Activated CD8-positive, alpha-beta memory T cell treated with anti-CD3 and anti-CD28 coated beads, Interleukin-2, amount 10 ng/mL, durations not matched to agents 7 days and 5 days (primary cell): ENCODE results near the gene TRIM71. TPM values are rescaled to one million over a fixed set of nuclear protein-coding genes. Genes with fewer than 3 reads are reported as not detected.
A peak's percentile ranks its signal among the peaks of the same experiment; 100 is the strongest.
"Not testable (repeated sequence)": the region's sequence is repeated elsewhere in the genome, so short reads cannot be mapped to it uniquely, and the experiment has no call there.

Experiments
- ATAC-seq: fragments of 150-1000 bp; cut with Tn5 transposase; one replicate; pipeline ENCODE4 v1.10.0; 2021; ENCODE audit warnings: moderate library complexity
- CTCF ChIA-PET: fragments of 350-600 bp; sonication (Branson Sonifier 250); formaldehyde crosslinking; loops from one replicate; lab custom pipeline; 2021; ENCODE audit warnings: antibody characterized with exemption; lab: Charles Lee
- DNase-seq: peaks from one replicate; pipeline ENCODE4 v3.0.0-alpha.2; 2020
- H3K27ac Mint-ChIP-seq: one replicate; pipeline ENCODE4 v1.8.0; 2021; ENCODE audit warnings: mild to moderate bottlenecking, mixed read lengths
- H3K27me3 Mint-ChIP-seq: one replicate; pipeline ENCODE4 v1.8.0; 2021; ENCODE audit warnings: mixed read lengths
- H3K36me3 Mint-ChIP-seq: one replicate; pipeline ENCODE4 v1.8.0; 2021; ENCODE audit warnings: mild to moderate bottlenecking, mixed read lengths
- H3K4me1 Mint-ChIP-seq: one replicate; pipeline ENCODE4 v1.8.0; 2021; ENCODE audit warnings: mixed read lengths
- H3K4me3 Mint-ChIP-seq: one replicate; pipeline ENCODE4 v1.8.0; 2021; ENCODE audit warnings: mild to moderate bottlenecking, moderate library complexity, mixed read lengths
- H3K9me3 Mint-ChIP-seq: one replicate; pipeline ENCODE4 v1.8.0; 2022; ENCODE audit warnings: low read depth, mixed read lengths
- total RNA-seq, 2 experiments: library from RNA; stranded (reverse); gene quantifications; one replicate each; pipeline ENCODE4 v1.2.3, GENCODE V29; 2021

Gene TRIM71
- total RNA-seq, 2 experiments from 2014 or later = 0.09 TPM; not detected in 1

GRCh38 chr3:32897001-32897601, 79.3 kb downstream of the TRIM71 start:
- no peak overlapping the region for H3K27ac Mint-ChIP-seq
- H3K9me3 Mint-ChIP-seq = no peaks in the 10 kb centered on the region
- no peaks in the 10 kb centered on the region for H3K36me3 Mint-ChIP-seq
- CTCF ChIA-PET = interaction anchor here (0.5 to 1.3 kb wide), 3 partner anchors 27 to 161 kb away, joined by 3 read pairs; no protein-coding TSS in a partner anchor
- peaks cover 81% of the 10 kb centered on the region for H3K27me3 Mint-ChIP-seq
- DNase-seq (no peak), ATAC-seq (no peak)
- H3K4me1 Mint-ChIP-seq = peaks cover 8% of the 10 kb centered on the region
- H3K4me3 Mint-ChIP-seq = no peak overlapping the region

GRCh38 chr3:32897981-32898623, 80.3 kb downstream of the TRIM71 start:
- CTCF ChIA-PET = no interaction called here
- no peak overlapping the region for H3K27ac Mint-ChIP-seq
- no peaks in the 10 kb centered on the region for H3K36me3 Mint-ChIP-seq
- H3K27me3 Mint-ChIP-seq = peaks cover 77% of the 10 kb centered on the region
- H3K9me3 Mint-ChIP-seq = no peaks in the 10 kb centered on the region
- DNase-seq = no peak
- no peak overlapping the region for H3K4me3 Mint-ChIP-seq
- H3K4me1 Mint-ChIP-seq = peaks cover 7% of the 10 kb centered on the region
- ATAC-seq = no peak

DNA sequence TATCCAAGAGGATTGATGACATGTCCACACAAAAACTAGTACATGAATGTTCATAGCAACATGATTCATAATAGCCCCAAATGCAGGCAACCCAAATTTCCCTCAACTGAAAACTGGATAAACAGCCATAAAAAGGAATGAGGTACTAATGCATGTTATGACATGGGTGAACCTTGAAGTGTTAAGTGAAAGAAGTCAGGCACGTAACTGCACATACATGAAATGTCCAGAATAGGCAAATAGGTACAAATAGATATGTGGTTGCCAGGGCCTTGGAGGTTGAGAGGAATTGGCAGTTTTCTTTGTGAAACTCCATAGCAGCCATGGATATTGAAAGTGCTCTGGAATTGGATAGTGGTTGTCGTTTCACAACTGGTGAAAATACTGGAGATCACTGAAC, 81.5 kb downstream of the TRIM71 start:
- CTCF ChIA-PET = no interaction called here
- ATAC-seq (no peak), DNase-seq (no peak)
- Mint-ChIP-seq H3K27ac (no peak overlapping the region), H3K9me3 (no peaks in the 10 kb centered on the region), H3K4me3 (no peak overlapping the region), H3K4me1 (peaks cover 7% of the 10 kb centered on the region), H3K27me3 (peaks cover 65% of the 10 kb centered on the region), H3K36me3 (no peaks in the 10 kb centered on the region)

- Mint-ChIP-seq H3K4me3 (no peak overlapping the region), H3K27me3 (peaks cover 45% of the 10 kb centered on the region), H3K36me3 (no peaks in the 10 kb centered on the region), H3K4me1 (peaks cover 7% of the 10 kb centered on the region), H3K9me3 (no peaks in the 10 kb centered on the region), H3K27ac (no peak overlapping the region)
- ATAC-seq (no peak), DNase-seq (no peak)
- CTCF ChIA-PET = interaction anchor here (0.7 to 3.9 kb wide), 5 partner anchors 7 to 168 kb away, joined by 3 to 18 read pairs (median 4); no protein-coding TSS in a partner anchor
Observed at GRCh38 chr3:32901005-32901932, 83.5 kb downstream of the TRIM71 start.

GRCh38 chr3:32902887-32903371, 85.1 kb downstream of the TRIM71 start:
- H3K36me3 Mint-ChIP-seq, H3K9me3 Mint-ChIP-seq, H3K4me1 Mint-ChIP-seq, H3K27ac Mint-ChIP-seq: not testable (repeated sequence)
- Mint-ChIP-seq H3K4me3 (peak overlapping the region; percentile 67), H3K27me3 (peaks cover 37% of the 10 kb centered on the region)
- ATAC-seq (peak; percentile 86), DNase-seq (peak; percentile 65)
- CTCF ChIA-PET = interaction anchor here (0.6 to 3.9 kb wide), 16 partner anchors 9 to 470 kb away, joined by 3 to 18 read pairs (median 3); no protein-coding TSS in a partner anchor

GRCh38 chr3:32903953-32904352, 86.2 kb downstream of the TRIM71 start:
- peaks cover 30% of the 10 kb centered on the region for H3K27me3 Mint-ChIP-seq
- CTCF ChIA-PET = interaction anchor here (1.1 to 3.9 kb wide), 7 partner anchors 17 to 167 kb away, joined by 3 to 18 read pairs (median 3); no protein-coding TSS in a partner anchor
- H3K4me3 Mint-ChIP-seq = no peak overlapping the region

GRCh38 chr3:32909999-32910398, 92.2 kb downstream of the TRIM71 start:
- DNase-seq (no peak), ATAC-seq (no peak)
- H3K36me3 Mint-ChIP-seq = peaks cover 2% of the 10 kb centered on the region
- CTCF ChIA-PET = interaction anchor here (1.3 kb wide), 1 partner anchor 24 kb away, joined by 3 read pairs; no protein-coding TSS in a partner anchor
- H3K9me3 Mint-ChIP-seq = no peaks in the 10 kb centered on the region
- no peak overlapping the region for H3K4me3 Mint-ChIP-seq
- peaks cover 3% of the 10 kb centered on the region for H3K4me1 Mint-ChIP-seq
- H3K27me3 Mint-ChIP-seq = peaks cover 3% of the 10 kb centered on the region
- no peak overlapping the region for H3K27ac Mint-ChIP-seq

More at GRCh38 chr3:32903953-32904352, 86.2 kb downstream of the TRIM71 start:
- Mint-ChIP-seq H3K4me1 (peaks cover 7% of the 10 kb centered on the region), H3K27ac (no peak overlapping the region), H3K36me3 (no peaks in the 10 kb centered on the region), H3K9me3 (no peaks in the 10 kb centered on the region)
- no peak for DNase-seq
- ATAC-seq = no peak

- Mint-ChIP-seq H3K9me3 (no peaks in the 10 kb centered on the region), H3K4me3 (no peak overlapping the region), H3K36me3 (peaks cover 2% of the 10 kb centered on the region), H3K27ac (no peak overlapping the region), H3K27me3 (peaks cover 3% of the 10 kb centered on the region), H3K4me1 (peaks cover 3% of the 10 kb centered on the region)
- ATAC-seq (no peak), DNase-seq (no peak)
- CTCF ChIA-PET = no interaction called here
Observed at GRCh38 chr3:32910954-32911353, 93.2 kb downstream of the TRIM71 start.

- CTCF ChIA-PET = no interaction called here
- Mint-ChIP-seq H3K9me3 (peaks cover 2% of the 10 kb centered on the region), H3K27me3 (peaks cover 3% of the 10 kb centered on the region), H3K36me3 (peaks cover 2% of the 10 kb centered on the region), H3K4me1 (peaks cover 3% of the 10 kb centered on the region), H3K4me3 (no peak overlapping the region), H3K27ac (no peak overlapping the region)
- ATAC-seq = no peak
- no peak for DNase-seq
Observed at GRCh38 chr3:32912046-32912445, 94.2 kb downstream of the TRIM71 start.

GRCh38 chr3:32913790-32914446, 96.1 kb downstream of the TRIM71 start:
- CTCF ChIA-PET = no interaction called here
- Mint-ChIP-seq H3K4me1 (peaks cover 3% of the 10 kb centered on the region), H3K4me3 (no peak overlapping the region), H3K36me3 (peaks cover 7% of the 10 kb centered on the region), H3K27ac (no peak overlapping the region), H3K27me3 (peaks cover 4% of the 10 kb centered on the region), H3K9me3 (peaks cover 8% of the 10 kb centered on the region)
- DNase-seq (no peak), ATAC-seq (no peak)

- no peak for ATAC-seq
- Mint-ChIP-seq H3K9me3 (peaks cover 8% of the 10 kb centered on the region), H3K27me3 (peaks cover 13% of the 10 kb centered on the region), H3K4me1 (no peaks in the 10 kb centered on the region), H3K27ac (no peak overlapping the region), H3K36me3 (peaks cover 4% of the 10 kb centered on the region), H3K4me3 (no peak overlapping the region)
- CTCF ChIA-PET = no interaction called here
- no peak for DNase-seq
Observed at GRCh38 chr3:32919920-32920319, 102.1 kb downstream of the TRIM71 start.

DNA sequence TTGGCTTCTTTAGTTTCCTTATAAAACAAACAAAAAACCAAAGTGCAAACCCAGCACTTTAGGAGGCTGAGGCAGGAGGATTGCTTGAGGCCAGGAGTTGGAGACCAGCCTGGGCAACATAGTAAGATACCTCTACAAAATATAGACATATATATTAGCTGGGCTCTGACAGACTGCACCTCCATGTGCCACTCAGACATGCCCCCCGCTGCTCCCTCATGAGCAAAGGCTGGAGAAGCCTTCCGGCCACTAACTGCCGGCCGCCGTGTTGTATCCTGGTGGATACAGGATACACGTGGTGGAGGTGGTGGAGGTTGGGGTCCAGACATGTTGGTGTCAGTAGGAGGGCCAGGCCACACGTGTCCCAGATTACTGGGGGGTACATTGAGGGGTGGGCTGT, 104.3 kb downstream of the TRIM71 start:
- DNase-seq = no peak
- Mint-ChIP-seq H3K36me3 (peaks cover 4% of the 10 kb centered on the region), H3K9me3 (peaks cover 5% of the 10 kb centered on the region), H3K27me3 (peaks cover 27% of the 10 kb centered on the region), H3K4me3 (no peak overlapping the region), H3K4me1 (no peaks in the 10 kb centered on the region), H3K27ac (no peak overlapping the region)
- CTCF ChIA-PET = no interaction called here
- ATAC-seq = no peak

DNA sequence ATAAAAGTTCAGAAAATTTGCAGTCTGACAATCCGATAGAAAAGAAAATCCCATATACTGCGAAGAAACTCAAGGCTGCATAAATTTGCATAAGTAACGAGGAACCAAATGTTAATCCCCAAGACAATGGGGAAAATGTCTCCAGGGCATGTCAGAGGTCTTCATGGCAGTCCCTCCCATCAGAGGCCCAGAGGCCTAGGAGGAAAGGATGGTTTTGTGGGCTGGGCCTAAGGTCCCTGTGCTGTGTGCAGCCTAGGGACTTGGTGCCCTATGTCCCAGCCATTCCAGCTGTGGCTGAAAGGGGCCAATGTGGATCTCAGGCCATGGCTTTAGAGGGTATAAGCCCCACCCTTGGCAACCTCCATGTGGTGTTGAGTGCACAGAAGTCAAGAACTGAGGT, 112.4 kb downstream of the TRIM71 start:
- Mint-ChIP-seq H3K9me3 (no peaks in the 10 kb centered on the region), H3K4me1 (no peaks in the 10 kb centered on the region), H3K4me3 (no peak overlapping the region), H3K36me3 (no peaks in the 10 kb centered on the region), H3K27ac (no peak overlapping the region), H3K27me3 (peaks cover 25% of the 10 kb centered on the region)
- ATAC-seq = no peak
- CTCF ChIA-PET = no interaction called here
- DNase-seq = no peak
